Adrenal gland (tissue), 5 donors: ENCODE results near the gene ZNF669.

Source experiments
- POLR2A ChIP-seq, 2 donors: fragments of 450-650 bp; IDR thresholded peaks; one replicate each; pipeline ENCODE4 v1.6.1; 2017; ENCODE audit warnings: antibody characterized with exemption in 2 of 2, mild to moderate bottlenecking in 2 of 2, moderate library complexity in 1 of 2
- TF ChIP-seq, protein P1 (sequence below), 6 experiments: fragments of 450-650 bp in 4 of 6; fragments of 200-600 bp in 2 of 6; sonication (generic) in 1 of 6; IDR thresholded peaks; 1 replicate in 5 of 6; 2 replicates in 1 of 6; pipeline versions ENCODE4 v1.5.1 to v1.8.0; 2016 to 2021; ENCODE audit warnings: antibody characterized with exemption in 6 of 6, mild to moderate bottlenecking in 2 of 6, moderate library complexity in 1 of 6
- donor health status: DM: no; HTN: no; CAD: no.

DNA sequence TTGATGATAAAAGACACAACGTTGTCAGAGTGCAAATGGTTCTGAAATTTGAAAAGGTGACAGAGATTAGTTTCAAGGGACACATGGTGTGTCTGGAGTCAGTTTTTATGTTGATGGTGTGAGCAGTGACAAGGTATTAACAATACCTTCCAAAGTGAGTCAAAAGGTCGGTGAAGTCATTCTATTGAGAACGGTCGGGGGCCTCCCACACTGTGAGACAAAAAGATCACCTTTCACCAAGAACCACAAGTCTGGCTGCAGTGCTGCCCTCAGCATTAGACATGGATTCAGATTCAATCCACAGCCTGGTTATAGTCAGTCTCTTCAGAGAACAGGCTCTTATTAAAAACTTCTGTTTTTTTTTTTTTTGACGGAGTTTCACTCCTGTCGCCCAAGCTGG is 41.1 kb upstream of the ZNF669 start:
- TF ChIP-seq, protein P1, sequence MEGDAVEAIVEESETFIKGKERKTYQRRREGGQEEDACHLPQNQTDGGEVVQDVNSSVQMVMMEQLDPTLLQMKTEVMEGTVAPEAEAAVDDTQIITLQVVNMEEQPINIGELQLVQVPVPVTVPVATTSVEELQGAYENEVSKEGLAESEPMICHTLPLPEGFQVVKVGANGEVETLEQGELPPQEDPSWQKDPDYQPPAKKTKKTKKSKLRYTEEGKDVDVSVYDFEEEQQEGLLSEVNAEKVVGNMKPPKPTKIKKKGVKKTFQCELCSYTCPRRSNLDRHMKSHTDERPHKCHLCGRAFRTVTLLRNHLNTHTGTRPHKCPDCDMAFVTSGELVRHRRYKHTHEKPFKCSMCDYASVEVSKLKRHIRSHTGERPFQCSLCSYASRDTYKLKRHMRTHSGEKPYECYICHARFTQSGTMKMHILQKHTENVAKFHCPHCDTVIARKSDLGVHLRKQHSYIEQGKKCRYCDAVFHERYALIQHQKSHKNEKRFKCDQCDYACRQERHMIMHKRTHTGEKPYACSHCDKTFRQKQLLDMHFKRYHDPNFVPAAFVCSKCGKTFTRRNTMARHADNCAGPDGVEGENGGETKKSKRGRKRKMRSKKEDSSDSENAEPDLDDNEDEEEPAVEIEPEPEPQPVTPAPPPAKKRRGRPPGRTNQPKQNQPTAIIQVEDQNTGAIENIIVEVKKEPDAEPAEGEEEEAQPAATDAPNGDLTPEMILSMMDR (IDR thresholded peaks at IDR 0.05) = no peak
- TF ChIP-seq POLR2A (IDR thresholded peaks at IDR 0.05) = no peak
